ENCODE data around the gene RNU5B-1. TPM values are rescaled to one million over a fixed set of nuclear protein-coding genes. Genes with fewer than 3 reads are reported as not detected.

RNU5B-1 gene
- total and polyA plus RNA-seq, 2 of the 4 experiments (the other 2 are of a cell fraction), result not detected

- H3K56ac ChIP-seq (ENCODE audit: extremely low read depth, insufficient read depth, low read length), result 0 out of 2 replicates have a peak overlapping the region, but pooled peaks have one; percentile 6
- peaks cover 65% of the 10 kb centered on the region for H3K27me3 ChIP-seq (ENCODE audit: control insufficient read depth, insufficient read depth, low read length)
- no peak overlapping the region for H4K91ac ChIP-seq (ENCODE audit: insufficient read depth, low read depth, low read length)
- H2AK5ac ChIP-seq (ENCODE audit: low read depth, low read length), result no peak overlapping the region
- H4K5ac ChIP-seq (ENCODE audit: low read depth, low read length), result no peak overlapping the region
- no peak overlapping the region for H3K9ac ChIP-seq (ENCODE audit: low read depth, low read length)
- H4K20me1 ChIP-seq (ENCODE audit: insufficient read depth, low read length), result no peaks in the 10 kb centered on the region
- H4K8ac ChIP-seq (ENCODE audit: low read depth in 2 of 2, low read length in 2 of 2), result no peak overlapping the region
- no peaks in the 10 kb centered on the region for H3K36me3 ChIP-seq (ENCODE audit: control insufficient read depth, insufficient read depth, low read length)
- H3K4me2 ChIP-seq (ENCODE audit: low read depth, low read length), result no peak overlapping the region
- no peak overlapping the region for H3K27ac ChIP-seq (ENCODE audit: insufficient read depth, low read length)
- dilution Hi-C loops (cut with HindIII; ENCODE audit: low sequenced_read_pairs, unreplicated experiment) (no loop called here), in situ Hi-C loops (cut with MboI; ENCODE audit: low sequenced_read_pairs) (no loop called here), intact Hi-C loops (cut with micrococcal nuclease) (no loop called here)
- H3K18ac ChIP-seq (ENCODE audit: low read depth, low read length), result no peak overlapping the region
- H2BK120ac ChIP-seq (ENCODE audit: low read depth, low read length), result no peak overlapping the region
- no TSS peak for BruUV-seq (replicated peaks)
- H2BK15ac ChIP-seq (ENCODE audit: low read depth, low read length), result no peak overlapping the region
- ChIA-PET POLR2A (ENCODE audit: unreplicated experiment) (no interaction called here), CTCF (no interaction called here)
- H3K4me3 ChIP-seq (ENCODE audit: insufficient read depth, low read depth, low read length), result no peak overlapping the region
- no peak overlapping the region for H3K23ac ChIP-seq (ENCODE audit: low read depth, low read length)
- H2BK20ac ChIP-seq (ENCODE audit: low read depth, low read length), result no peak overlapping the region
- H3K14ac ChIP-seq (replicated peaks; ENCODE audit: low read depth, low read length), result no peak overlapping the region
- ATAC-seq (ENCODE audit: low read depth), result no peak; the same call in 1 of the 2 replicates
- no peaks in the 10 kb centered on the region for H3K4me1 ChIP-seq (ENCODE audit: control insufficient read depth, insufficient read depth, low read length)
- 18% methylated on average over 3 of the region's 21 CpGs; no CpG with 5 or more reads in 1 of the 2 experiments for WGBS, 2 experiments (ENCODE audit: extremely low coverage in 2 of 2, insufficient read length in 1 of 2)
- no peak for DNase-seq
- H2BK5ac ChIP-seq (ENCODE audit: low read depth, low read length, poor library complexity, severe bottlenecking), result no peak overlapping the region
- no peak for TF ChIP-seq SMC3 (IDR thresholded peaks at IDR 0.05; ENCODE audit: low read depth, low read length)
- TF ChIP-seq CEBPB (IDR thresholded peaks at IDR 0.05; ENCODE audit: low read depth, low read length), result no peak
- no peak for TF ChIP-seq ELK1 (IDR thresholded peaks at IDR 0.05; ENCODE audit: borderline replicate concordance, low read depth, low read length)
- no peak for TF ChIP-seq POLR2A (IDR thresholded peaks at IDR 0.05; ENCODE audit: low read depth, low read length)
- no peak for TF ChIP-seq BHLHE40 (IDR thresholded peaks at IDR 0.05; ENCODE audit: low read depth, low read length)
- TF ChIP-seq, protein P1, sequence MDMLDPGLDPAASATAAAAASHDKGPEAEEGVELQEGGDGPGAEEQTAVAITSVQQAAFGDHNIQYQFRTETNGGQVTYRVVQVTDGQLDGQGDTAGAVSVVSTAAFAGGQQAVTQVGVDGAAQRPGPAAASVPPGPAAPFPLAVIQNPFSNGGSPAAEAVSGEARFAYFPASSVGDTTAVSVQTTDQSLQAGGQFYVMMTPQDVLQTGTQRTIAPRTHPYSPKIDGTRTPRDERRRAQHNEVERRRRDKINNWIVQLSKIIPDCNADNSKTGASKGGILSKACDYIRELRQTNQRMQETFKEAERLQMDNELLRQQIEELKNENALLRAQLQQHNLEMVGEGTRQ (IDR thresholded peaks at IDR 0.05; ENCODE audit: low read depth, low read length), result no peak
- TF ChIP-seq MXI1 (IDR thresholded peaks at IDR 0.05; ENCODE audit: borderline replicate concordance, low read depth, low read length), result no peak
- no peak for TF ChIP-seq MAZ (IDR thresholded peaks at IDR 0.05; ENCODE audit: borderline replicate concordance, low read depth, low read length)
- TF ChIP-seq, protein P2, sequence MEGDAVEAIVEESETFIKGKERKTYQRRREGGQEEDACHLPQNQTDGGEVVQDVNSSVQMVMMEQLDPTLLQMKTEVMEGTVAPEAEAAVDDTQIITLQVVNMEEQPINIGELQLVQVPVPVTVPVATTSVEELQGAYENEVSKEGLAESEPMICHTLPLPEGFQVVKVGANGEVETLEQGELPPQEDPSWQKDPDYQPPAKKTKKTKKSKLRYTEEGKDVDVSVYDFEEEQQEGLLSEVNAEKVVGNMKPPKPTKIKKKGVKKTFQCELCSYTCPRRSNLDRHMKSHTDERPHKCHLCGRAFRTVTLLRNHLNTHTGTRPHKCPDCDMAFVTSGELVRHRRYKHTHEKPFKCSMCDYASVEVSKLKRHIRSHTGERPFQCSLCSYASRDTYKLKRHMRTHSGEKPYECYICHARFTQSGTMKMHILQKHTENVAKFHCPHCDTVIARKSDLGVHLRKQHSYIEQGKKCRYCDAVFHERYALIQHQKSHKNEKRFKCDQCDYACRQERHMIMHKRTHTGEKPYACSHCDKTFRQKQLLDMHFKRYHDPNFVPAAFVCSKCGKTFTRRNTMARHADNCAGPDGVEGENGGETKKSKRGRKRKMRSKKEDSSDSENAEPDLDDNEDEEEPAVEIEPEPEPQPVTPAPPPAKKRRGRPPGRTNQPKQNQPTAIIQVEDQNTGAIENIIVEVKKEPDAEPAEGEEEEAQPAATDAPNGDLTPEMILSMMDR (conservative IDR thresholded peaks at IDR 0.05; ENCODE audit: low read depth, low read length), result no peak
- no peak for TF ChIP-seq RCOR1 (IDR thresholded peaks at IDR 0.05; ENCODE audit: insufficient replicate concordance, low read length)
- TF ChIP-seq FOS (IDR thresholded peaks at IDR 0.05; ENCODE audit: low read depth, low read length), result no peak
- no peak for TF ChIP-seq RFX5 (IDR thresholded peaks at IDR 0.05; ENCODE audit: low read depth, low read length)
- no peak for TF ChIP-seq RAD21 (IDR thresholded peaks at IDR 0.05; ENCODE audit: low read length)
- TF ChIP-seq MAFK (IDR thresholded peaks at IDR 0.05; ENCODE audit: low read depth, low read length), result no peak
- no peak overlapping the region for H2AFZ ChIP-seq (replicated peaks; ENCODE audit: low read length, poor library complexity)
- no peaks in the 10 kb centered on the region for H3K79me1 ChIP-seq (ENCODE audit: low read depth in 1 of 2, low read length in 2 of 2)
- no peak overlapping the region for H2AK9ac ChIP-seq (replicated peaks; ENCODE audit: low read depth, low read length, poor library complexity)
- H3K9me1 ChIP-seq (ENCODE audit: insufficient read depth, low read length), result no peaks in the 10 kb centered on the region
- H3K4ac ChIP-seq (ENCODE audit: low read depth, low read length), result no peak overlapping the region
- H3K9me3 ChIP-seq (ENCODE audit: control insufficient read depth, insufficient read depth, low read length), result no peaks in the 10 kb centered on the region
Observed at GRCh38 chr15:65336493-65337435, 32.3 kb downstream of the RNU5B-1 start.
